ENCODE data around the gene LILRB4.

DNA sequence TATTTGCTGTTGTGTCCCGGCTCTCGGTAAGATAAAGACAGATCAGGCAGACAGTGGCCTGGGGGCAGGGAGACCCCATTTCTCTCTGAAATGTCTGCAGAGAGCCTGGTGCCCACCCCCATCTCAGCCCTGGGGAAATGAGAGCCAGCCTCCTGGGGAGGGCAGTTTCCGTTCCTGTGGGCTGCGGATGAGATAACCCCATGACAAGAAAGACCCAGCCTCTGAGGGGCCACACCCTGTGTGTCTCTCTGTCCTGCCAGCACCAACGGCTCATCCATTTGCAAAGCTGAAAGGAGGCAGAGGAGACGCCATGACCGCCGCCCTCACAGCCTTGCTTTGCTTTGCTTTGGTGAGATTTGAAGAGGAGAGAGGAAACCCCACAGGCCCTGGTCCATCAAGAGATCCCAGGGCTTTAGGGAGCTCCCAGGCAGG, 33.3 kb downstream of the LILRB4 start:
- TF ChIP-seq, protein P1, sequence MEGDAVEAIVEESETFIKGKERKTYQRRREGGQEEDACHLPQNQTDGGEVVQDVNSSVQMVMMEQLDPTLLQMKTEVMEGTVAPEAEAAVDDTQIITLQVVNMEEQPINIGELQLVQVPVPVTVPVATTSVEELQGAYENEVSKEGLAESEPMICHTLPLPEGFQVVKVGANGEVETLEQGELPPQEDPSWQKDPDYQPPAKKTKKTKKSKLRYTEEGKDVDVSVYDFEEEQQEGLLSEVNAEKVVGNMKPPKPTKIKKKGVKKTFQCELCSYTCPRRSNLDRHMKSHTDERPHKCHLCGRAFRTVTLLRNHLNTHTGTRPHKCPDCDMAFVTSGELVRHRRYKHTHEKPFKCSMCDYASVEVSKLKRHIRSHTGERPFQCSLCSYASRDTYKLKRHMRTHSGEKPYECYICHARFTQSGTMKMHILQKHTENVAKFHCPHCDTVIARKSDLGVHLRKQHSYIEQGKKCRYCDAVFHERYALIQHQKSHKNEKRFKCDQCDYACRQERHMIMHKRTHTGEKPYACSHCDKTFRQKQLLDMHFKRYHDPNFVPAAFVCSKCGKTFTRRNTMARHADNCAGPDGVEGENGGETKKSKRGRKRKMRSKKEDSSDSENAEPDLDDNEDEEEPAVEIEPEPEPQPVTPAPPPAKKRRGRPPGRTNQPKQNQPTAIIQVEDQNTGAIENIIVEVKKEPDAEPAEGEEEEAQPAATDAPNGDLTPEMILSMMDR (IDR thresholded peaks at IDR 0.05) = no peak
- no peak for TF ChIP-seq POLR2A (IDR thresholded peaks at IDR 0.05)
